PFSK-1 (cell line): Measurements from ENCODE around the gene ASIC2.

Experiments used
- REST ChIP-seq, 2 experiments: IDR thresholded peaks; 2 replicates each; pipeline versions ENCODE4 v1.6.1 to v1.8.0; 2011 to 2012; ENCODE audit warnings: low read depth in 2 of 2, low read length in 2 of 2, control low read depth in 1 of 2, inconsistent platforms in 1 of 2, mild to moderate bottlenecking in 1 of 2, moderate library complexity in 1 of 2; ENCODE audit not compliant: insufficient read depth in 1 of 2
- SIN3A ChIP-seq: IDR thresholded peaks from 2 replicates; pipeline ENCODE4 v1.6.1; 2012; ENCODE audit warnings: mild to moderate bottlenecking, low read length, moderate library complexity, borderline replicate concordance; ENCODE audit not compliant: insufficient read depth
- TAF1 ChIP-seq: IDR thresholded peaks from 2 replicates; pipeline ENCODE4 v1.6.1; 2012; ENCODE audit warnings: low read length, control low read depth, borderline replicate concordance; ENCODE audit not compliant: insufficient read depth

- TF ChIP-seq SIN3A (no peak), TAF1 (no peak), REST (IDR thresholded peaks at IDR 0.05; ENCODE audit: insufficient read depth in 1 of 2, low read depth in 2 of 2, low read length in 2 of 2) (no peak)
Observed at GRCh38 chr17:33115366-33115765, 177.7 kb downstream of the ASIC2 start.
